ENCODE measurements around the gene ARFGEF3. TPM values are rescaled to one million over a fixed set of nuclear protein-coding genes. Genes with fewer than 3 reads are reported as not detected.

The ARFGEF3 gene
- total and polyA plus RNA-seq, 2 experiments from 2014 or later = 5.8 to 24.6 TPM

GRCh38 chr6:138255443-138255842, 93.7 kb downstream of the ARFGEF3 start:
- Mint-ChIP-seq H3K27ac (no peak overlapping the region), H3K36me3 (ENCODE audit: low read depth) (peaks cover 7% of the 10 kb centered on the region; the same call in 1 of the 3 replicates), H3K9me3 (no peaks in the 10 kb centered on the region), H3K27me3 (ENCODE audit: insufficient read depth, low read depth, poor library complexity) (no peaks in the 10 kb centered on the region), H3K4me3 (no peak overlapping the region), H3K4me1 (no peaks in the 10 kb centered on the region)
- Histone ChIP-seq H3K27ac (ENCODE audit: low read depth) (no peak overlapping the region), H3K4me2 (no peak overlapping the region), H4K20me1 (replicated peaks; ENCODE audit: insufficient read depth) (no peaks in the 10 kb centered on the region; the same call in 1 of the 2 replicates), H3K4me3 (no peak overlapping the region), H2AFZ (no peak overlapping the region), H3K27me3 (ENCODE audit: insufficient read depth) (no peaks in the 10 kb centered on the region), H3K4me1 (ENCODE audit: insufficient read depth) (no peaks in the 10 kb centered on the region), H3K9me2 (ENCODE audit: insufficient read depth) (no peaks in the 10 kb centered on the region), H3F3A (replicated peaks; ENCODE audit: low read depth) (no peaks in the 10 kb centered on the region), H3K36me3 (ENCODE audit: insufficient read depth) (peaks cover 3% of the 10 kb centered on the region; the same call in 1 of the 2 replicates), H3K79me2 (replicated peaks; ENCODE audit: insufficient read depth) (no peaks in the 10 kb centered on the region)
- no peak for ATAC-seq
- TF ChIP-seq ZNF114 (CRISPR knock-in tag; IDR thresholded peaks at IDR 0.05) = no peak
- no peak for TF ChIP-seq EZH2phosphoT487 (IDR thresholded peaks at IDR 0.05; ENCODE audit: unreplicated experiment)
- TF ChIP-seq POLR2AphosphoS5 (IDR thresholded peaks at IDR 0.05; ENCODE audit: low read depth) = no peak
- TF ChIP-seq CREB1 (CRISPR knock-in tag; IDR thresholded peaks at IDR 0.05; ENCODE audit: low read depth) = no peak
- no peak for TF ChIP-seq ZNF331 (CRISPR knock-in tag; IDR thresholded peaks at IDR 0.05; ENCODE audit: low read depth)
- no peak for TF ChIP-seq CTCF (conservative IDR thresholded peaks at IDR 0.05; ENCODE audit: low read depth in 2 of 2)
- TF ChIP-seq EZH2 (IDR thresholded peaks at IDR 0.05; ENCODE audit: low read depth, unreplicated experiment) = no peak
- DNase-seq (ENCODE audit: low spot score) = no peak

- Histone ChIP-seq H3K36me3 (ENCODE audit: insufficient read depth) (peaks cover 3% of the 10 kb centered on the region; the same call in 1 of the 2 replicates), H3K27me3 (ENCODE audit: insufficient read depth) (no peaks in the 10 kb centered on the region), H3K9me2 (ENCODE audit: insufficient read depth) (no peaks in the 10 kb centered on the region), H3K79me2 (replicated peaks; ENCODE audit: insufficient read depth) (no peaks in the 10 kb centered on the region), H2AFZ (no peak overlapping the region), H4K20me1 (replicated peaks; ENCODE audit: insufficient read depth) (no peaks in the 10 kb centered on the region), H3F3A (replicated peaks; ENCODE audit: low read depth) (no peaks in the 10 kb centered on the region), H3K27ac (ENCODE audit: low read depth) (no peak overlapping the region), H3K4me1 (ENCODE audit: insufficient read depth) (no peaks in the 10 kb centered on the region), H3K4me3 (no peak overlapping the region), H3K4me2 (no peak overlapping the region)
- Mint-ChIP-seq H3K9me3 (no peaks in the 10 kb centered on the region), H3K27ac (no peak overlapping the region), H3K4me1 (no peaks in the 10 kb centered on the region), H3K36me3 (ENCODE audit: low read depth) (peaks cover 9% of the 10 kb centered on the region; the same call in 2 of the 3 replicates), H3K27me3 (ENCODE audit: insufficient read depth, low read depth, poor library complexity) (no peaks in the 10 kb centered on the region), H3K4me3 (no peak overlapping the region)
- DNase-seq (ENCODE audit: low spot score) (no peak), ATAC-seq (no peak)
- TF ChIP-seq CREB1 (CRISPR knock-in tag; IDR thresholded peaks at IDR 0.05; ENCODE audit: low read depth) (no peak), POLR2AphosphoS5 (IDR thresholded peaks at IDR 0.05; ENCODE audit: low read depth) (no peak), ZNF114 (CRISPR knock-in tag; IDR thresholded peaks at IDR 0.05) (no peak), ZNF331 (CRISPR knock-in tag; IDR thresholded peaks at IDR 0.05; ENCODE audit: low read depth) (no peak), CTCF (conservative IDR thresholded peaks at IDR 0.05; ENCODE audit: low read depth in 2 of 2) (no peak), ZNF462 (CRISPR knock-in tag; IDR thresholded peaks at IDR 0.05) (no peak), JUNB (IDR thresholded peaks at IDR 0.05; ENCODE audit: unreplicated experiment) (no peak), ETS1 (IDR thresholded peaks at IDR 0.05) (no peak)
Measured at GRCh38 chr6:138257638-138258040, 95.9 kb downstream of the ARFGEF3 start.
